ENCODE measurements around the gene PLPPR3. TPM values are rescaled to one million over a fixed set of nuclear protein-coding genes. Genes with fewer than 3 reads are reported as not detected.
A peak's percentile ranks its signal among the peaks of the same experiment; 100 is the strongest.

Gene PLPPR3
- total RNA-seq, 1 donor from 2014 or later = 0.75 TPM

DNA sequence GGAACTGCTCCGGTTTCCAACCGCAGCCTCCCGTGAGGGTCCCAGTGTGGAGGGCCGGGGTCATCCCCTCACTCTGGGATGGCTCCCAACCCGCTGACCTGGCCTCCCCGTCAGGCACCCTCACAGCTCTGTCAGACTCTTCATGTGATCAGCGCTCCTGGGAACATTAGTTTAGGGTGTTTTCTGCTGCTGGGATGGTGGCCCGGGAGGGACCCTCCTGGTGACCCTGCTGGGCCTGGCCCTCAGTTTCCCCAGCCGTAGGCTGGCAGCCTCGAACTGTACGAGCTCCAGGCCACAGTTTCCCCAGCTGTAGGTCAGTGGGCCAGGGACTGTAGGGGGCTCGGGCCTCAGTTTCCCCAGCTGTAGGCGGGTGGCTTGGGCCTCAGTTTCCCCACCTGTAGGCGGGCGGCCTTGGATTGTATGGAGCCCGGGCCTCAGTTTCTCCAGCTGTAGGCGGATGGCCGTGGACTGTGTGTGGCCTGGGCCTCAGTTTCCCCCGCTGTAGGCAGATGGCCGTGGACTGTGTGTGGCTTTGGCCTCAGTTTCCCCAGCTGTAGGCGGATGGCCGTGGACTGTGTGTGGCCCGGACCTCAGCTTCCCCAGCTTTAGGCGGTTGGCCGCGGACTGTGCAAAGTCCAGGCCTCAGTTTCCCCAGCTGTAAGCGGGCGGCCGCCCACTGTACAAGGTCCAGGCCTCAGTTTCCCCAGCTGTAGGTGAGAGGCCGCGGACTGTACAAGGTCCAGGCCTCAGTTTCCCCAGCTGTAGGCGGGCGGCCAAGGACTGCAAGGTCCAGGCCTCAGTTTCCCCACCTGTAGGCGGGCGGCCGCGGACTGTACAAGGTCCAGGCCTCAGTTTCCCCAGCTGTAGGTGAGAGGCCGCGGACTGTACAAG, 25.8 kb downstream of the PLPPR3 start:
- H3K4me3 ChIP-seq (ENCODE audit: low read depth, low read length) = peak overlapping the region; percentile 84
- no peak for DNase-seq (ENCODE audit: low read depth)
- TF ChIP-seq, protein P1, sequence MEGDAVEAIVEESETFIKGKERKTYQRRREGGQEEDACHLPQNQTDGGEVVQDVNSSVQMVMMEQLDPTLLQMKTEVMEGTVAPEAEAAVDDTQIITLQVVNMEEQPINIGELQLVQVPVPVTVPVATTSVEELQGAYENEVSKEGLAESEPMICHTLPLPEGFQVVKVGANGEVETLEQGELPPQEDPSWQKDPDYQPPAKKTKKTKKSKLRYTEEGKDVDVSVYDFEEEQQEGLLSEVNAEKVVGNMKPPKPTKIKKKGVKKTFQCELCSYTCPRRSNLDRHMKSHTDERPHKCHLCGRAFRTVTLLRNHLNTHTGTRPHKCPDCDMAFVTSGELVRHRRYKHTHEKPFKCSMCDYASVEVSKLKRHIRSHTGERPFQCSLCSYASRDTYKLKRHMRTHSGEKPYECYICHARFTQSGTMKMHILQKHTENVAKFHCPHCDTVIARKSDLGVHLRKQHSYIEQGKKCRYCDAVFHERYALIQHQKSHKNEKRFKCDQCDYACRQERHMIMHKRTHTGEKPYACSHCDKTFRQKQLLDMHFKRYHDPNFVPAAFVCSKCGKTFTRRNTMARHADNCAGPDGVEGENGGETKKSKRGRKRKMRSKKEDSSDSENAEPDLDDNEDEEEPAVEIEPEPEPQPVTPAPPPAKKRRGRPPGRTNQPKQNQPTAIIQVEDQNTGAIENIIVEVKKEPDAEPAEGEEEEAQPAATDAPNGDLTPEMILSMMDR (conservative IDR thresholded peaks at IDR 0.05; ENCODE audit: low read depth, low read length) = no peak

DNA sequence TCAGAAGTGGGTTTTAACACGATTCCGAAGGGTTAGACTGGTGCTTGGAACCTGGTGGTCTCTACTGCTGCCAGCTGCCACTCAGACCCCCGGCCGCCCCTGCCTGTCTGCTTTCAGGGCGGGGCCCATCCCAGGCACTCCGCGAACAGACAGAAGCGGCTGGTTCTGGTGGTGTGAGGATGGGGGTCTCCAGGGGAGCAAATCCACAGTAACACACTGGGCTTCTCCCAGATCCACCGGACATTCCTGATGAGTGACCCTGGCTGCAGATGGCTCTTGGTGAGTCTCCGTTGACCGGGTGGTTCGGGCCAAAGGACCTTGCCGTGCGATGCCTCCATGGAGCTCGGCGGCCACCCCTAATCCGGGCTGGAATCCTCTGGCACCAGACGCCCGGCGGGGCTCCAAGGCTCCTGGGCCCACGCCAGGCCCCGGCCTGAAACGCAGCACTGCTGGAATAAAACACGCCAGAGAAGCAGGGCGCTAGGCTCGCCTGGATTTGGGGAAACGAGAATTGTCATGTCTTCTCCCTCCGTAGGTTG, 26.6 kb downstream of the PLPPR3 start:
- no peak for DNase-seq (ENCODE audit: low read depth)
- no peak overlapping the region for H3K4me3 ChIP-seq (ENCODE audit: low read depth, low read length)
- TF ChIP-seq, protein P1 (conservative IDR thresholded peaks at IDR 0.05; ENCODE audit: low read depth, low read length) = no peak

DNA sequence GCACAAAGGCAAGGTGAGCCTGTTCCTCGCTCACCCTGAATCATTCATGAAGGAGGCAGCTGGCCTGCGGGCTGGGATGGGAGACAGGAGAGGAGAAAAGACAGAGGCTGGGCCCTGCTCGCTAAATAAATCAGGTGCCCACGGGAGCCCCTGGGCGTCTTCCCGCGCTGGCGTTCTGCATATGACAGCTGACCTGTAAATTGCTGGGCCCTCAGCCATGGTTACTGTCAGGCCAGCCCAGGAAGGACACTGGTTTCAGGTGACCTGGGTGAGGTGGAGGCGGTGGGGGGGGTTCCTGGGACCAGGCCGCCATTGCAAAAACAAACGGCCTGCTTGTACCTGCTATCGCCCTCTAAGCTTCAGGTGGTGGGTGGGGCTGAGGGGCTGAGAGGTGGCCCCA, 27.9 kb downstream of the PLPPR3 start:
- no peak for DNase-seq (ENCODE audit: low read depth)
- H3K4me3 ChIP-seq (ENCODE audit: low read depth, low read length) = no peak overlapping the region
- TF ChIP-seq, protein P1 (conservative IDR thresholded peaks at IDR 0.05; ENCODE audit: low read depth, low read length) = no peak

DNA sequence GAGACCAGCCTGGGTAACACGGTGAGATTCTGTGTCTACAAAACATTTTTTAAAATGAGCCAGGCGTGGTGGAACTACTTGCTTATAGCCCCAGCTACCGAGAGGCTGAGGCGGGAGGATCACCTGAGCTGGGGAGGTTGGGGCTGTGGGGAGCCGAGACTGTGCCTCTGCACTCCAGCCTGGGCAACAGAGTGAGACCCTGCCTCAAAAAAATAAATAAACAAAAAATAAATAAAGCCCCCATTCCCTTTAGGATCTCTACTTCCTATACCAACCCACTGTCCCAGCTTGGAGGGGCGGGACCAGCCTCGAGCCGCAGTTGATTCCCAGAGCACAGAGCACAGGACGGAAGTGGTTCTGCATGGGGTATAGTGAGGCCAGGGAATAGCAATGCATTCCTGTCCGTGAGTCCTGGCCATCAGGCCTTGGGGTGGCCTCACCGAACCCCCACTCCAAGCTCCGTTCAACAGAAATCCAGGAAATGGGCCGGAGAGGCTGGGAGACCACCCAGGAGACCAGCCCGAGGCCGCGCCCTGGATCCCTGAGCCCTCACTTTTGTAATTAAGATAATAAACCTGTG, 29.4 kb downstream of the PLPPR3 start:
- TF ChIP-seq, protein P1 (conservative IDR thresholded peaks at IDR 0.05; ENCODE audit: low read depth, low read length) = no peak
- H3K4me3 ChIP-seq (ENCODE audit: low read depth, low read length) = no peak overlapping the region
- DNase-seq (ENCODE audit: low read depth) = no peak

DNA sequence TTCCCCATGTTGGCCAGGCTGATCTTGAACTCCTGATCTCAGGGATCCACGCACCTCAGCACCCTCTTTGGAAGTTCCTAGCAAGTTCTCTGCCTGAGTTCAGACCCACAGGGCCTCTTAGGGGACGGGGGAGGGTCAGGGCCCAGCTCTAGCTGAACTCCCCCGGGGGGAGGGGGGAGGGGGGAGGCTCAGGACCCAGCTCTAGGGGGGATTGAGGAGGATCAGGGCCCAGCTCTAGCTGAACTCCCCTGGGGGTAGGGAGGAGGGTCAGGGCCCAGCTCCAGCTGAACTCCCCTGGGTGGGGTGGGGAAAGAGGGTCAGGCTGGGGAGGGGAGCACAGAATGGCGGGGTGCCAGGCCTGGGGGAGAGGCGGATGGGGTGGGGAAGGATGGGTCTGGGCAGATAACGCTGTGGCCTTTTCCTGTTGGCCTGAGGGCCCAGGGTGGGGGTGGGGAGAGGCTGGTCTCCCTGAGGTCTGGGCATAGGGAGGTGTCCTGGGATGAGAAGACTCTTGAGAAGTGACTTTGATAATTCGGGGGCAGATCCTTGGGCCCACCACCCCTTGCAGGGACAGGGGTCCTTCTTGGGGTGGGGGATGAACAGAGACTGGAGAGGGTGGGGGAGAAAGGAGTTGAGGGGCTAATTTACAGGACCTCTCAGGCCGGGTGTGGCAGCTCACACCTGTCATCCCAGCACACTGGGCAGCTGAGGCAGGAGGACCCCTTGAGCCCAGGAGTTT, 30.0 kb downstream of the PLPPR3 start:
- TF ChIP-seq, protein P1 (conservative IDR thresholded peaks at IDR 0.05; ENCODE audit: low read depth, low read length) = no peak
- DNase-seq (ENCODE audit: low read depth) = no peak
- no peak overlapping the region for H3K4me3 ChIP-seq (ENCODE audit: low read depth, low read length)

DNA sequence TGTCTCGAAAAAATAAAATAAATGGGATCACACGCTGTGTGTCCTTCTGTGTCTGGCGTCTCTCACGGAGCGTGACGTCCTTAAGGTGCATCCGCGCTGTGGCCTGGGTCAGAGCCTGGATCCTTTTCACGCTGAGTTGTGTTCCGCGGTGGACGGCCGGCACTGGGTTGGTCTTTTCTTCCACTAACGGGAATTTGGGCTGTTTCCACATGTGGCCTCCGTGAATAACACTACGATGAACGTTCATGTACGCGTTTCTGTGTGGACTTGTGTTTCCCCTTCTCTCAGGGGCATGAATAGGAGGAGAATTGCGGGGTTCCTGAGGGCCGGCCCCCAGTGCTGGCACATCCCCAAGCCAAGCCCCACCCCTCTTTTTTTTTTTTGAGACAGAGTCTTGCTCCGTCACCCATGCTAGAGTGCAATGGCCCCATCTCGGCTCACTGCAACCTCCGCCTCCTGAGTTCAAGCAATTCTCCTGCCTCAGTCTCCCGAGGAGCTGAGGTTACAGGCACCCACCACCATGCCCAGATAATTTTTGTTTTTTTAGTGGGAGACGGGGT, 30.7 kb downstream of the PLPPR3 start:
- TF ChIP-seq, protein P1 (conservative IDR thresholded peaks at IDR 0.05; ENCODE audit: low read depth, low read length) = no peak
- no peak for DNase-seq (ENCODE audit: low read depth)
- no peak overlapping the region for H3K4me3 ChIP-seq (ENCODE audit: low read depth, low read length)

All from epithelial cell of proximal tubule (primary cell).